Mesendoderm (in vitro differentiated cells): Measurements from ENCODE around the gene AMH.

ENCODE experiments used
- DNase-seq: peaks from one replicate; pipeline ENCODE4 v3.0.0; 2013
- H2AK5ac ChIP-seq: 2 replicates; pipeline ENCODE4 v1.6.1; 2013; ENCODE audit warnings: low read length, inconsistent platforms
- H2BK120ac ChIP-seq: 2 replicates; pipeline ENCODE4 v1.6.1; 2013; ENCODE audit warnings: low read depth, mild to moderate bottlenecking, low read length, moderate library complexity, mixed read lengths
- H2BK15ac ChIP-seq: replicated peaks from 2 replicates; pipeline ENCODE4 v1.6.1; 2013; ENCODE audit warnings: low read depth, mild to moderate bottlenecking, moderate library complexity
- H2BK5ac ChIP-seq: 2 replicates; pipeline ENCODE4 v1.6.1; 2013; ENCODE audit warnings: low read length, inconsistent platforms
- H3K18ac ChIP-seq: 2 replicates; pipeline ENCODE4 v1.6.1; 2013; ENCODE audit warnings: mild to moderate bottlenecking, low read length, mixed read lengths
- H3K23ac ChIP-seq: one replicate; pipeline ENCODE4 v1.6.1; 2013; ENCODE audit warnings: low read length
- H3K27ac ChIP-seq: 2 replicates; pipeline ENCODE4 v1.5.1; 2013; ENCODE audit warnings: low read depth, mild to moderate bottlenecking, inconsistent platforms, low read length, moderate library complexity
- H3K27me3 ChIP-seq: 2 replicates; pipeline ENCODE4 v1.6.1; 2013; ENCODE audit warnings: low read length, control low read depth, mild to moderate bottlenecking, inconsistent platforms; ENCODE audit not compliant: insufficient read depth, poor library complexity
- H3K36me3 ChIP-seq: 2 replicates; pipeline ENCODE4 v1.6.1; 2013; ENCODE audit warnings: low read length, inconsistent platforms; ENCODE audit not compliant: control insufficient read depth, insufficient read depth
- H3K4ac ChIP-seq: one replicate; pipeline ENCODE4 v1.6.1; 2013; ENCODE audit warnings: low read depth, mild to moderate bottlenecking, low read length, moderate library complexity
- H3K4me1 ChIP-seq: 2 replicates; pipeline ENCODE4 v1.6.1; 2013; ENCODE audit warnings: low read depth, low read length, inconsistent platforms; ENCODE audit not compliant: control insufficient read depth
- H3K4me2 ChIP-seq: 2 replicates; pipeline ENCODE4 v1.6.1; 2013; ENCODE audit warnings: low read length
- H3K4me3 ChIP-seq: 2 replicates; pipeline ENCODE4 v1.5.1; 2013; ENCODE audit warnings: mild to moderate bottlenecking, low read length
- H3K56ac ChIP-seq: one replicate; pipeline ENCODE4 v1.6.1; 2013; ENCODE audit warnings: low read length
- H3K79me1 ChIP-seq: 2 replicates; pipeline ENCODE4 v1.6.1; 2013; ENCODE audit warnings: low read length, inconsistent platforms
- H3K79me2 ChIP-seq: 2 replicates; pipeline ENCODE4 v1.6.1; 2013; ENCODE audit warnings: mild to moderate bottlenecking, low read length; ENCODE audit not compliant: control insufficient read depth, insufficient read depth
- H3K9ac ChIP-seq: 2 replicates; pipeline ENCODE4 v1.6.1; 2013; ENCODE audit warnings: low read length, inconsistent platforms
- H4K5ac ChIP-seq: one replicate; pipeline ENCODE4 v1.6.1; 2013; ENCODE audit warnings: low read length
- H4K8ac ChIP-seq: one replicate; pipeline ENCODE4 v1.6.1; 2013; ENCODE audit warnings: low read depth, mild to moderate bottlenecking, control low read depth, low read length, moderate library complexity
- WGBS: extraction: QIAGEN DNeasy Blood & Tissue Kit; methylation state at CpG from one replicate; pipeline ENCODE4 v1.1.7; 2013; ENCODE audit warnings: low lambda C conversion rate, missing lambda C conversion rate; ENCODE audit not compliant: insufficient coverage; ENCODE audit errors: extremely low coverage; 5-methylcytosine and 5-hydroxymethylcytosine counted together

Gene AMH

DNA sequence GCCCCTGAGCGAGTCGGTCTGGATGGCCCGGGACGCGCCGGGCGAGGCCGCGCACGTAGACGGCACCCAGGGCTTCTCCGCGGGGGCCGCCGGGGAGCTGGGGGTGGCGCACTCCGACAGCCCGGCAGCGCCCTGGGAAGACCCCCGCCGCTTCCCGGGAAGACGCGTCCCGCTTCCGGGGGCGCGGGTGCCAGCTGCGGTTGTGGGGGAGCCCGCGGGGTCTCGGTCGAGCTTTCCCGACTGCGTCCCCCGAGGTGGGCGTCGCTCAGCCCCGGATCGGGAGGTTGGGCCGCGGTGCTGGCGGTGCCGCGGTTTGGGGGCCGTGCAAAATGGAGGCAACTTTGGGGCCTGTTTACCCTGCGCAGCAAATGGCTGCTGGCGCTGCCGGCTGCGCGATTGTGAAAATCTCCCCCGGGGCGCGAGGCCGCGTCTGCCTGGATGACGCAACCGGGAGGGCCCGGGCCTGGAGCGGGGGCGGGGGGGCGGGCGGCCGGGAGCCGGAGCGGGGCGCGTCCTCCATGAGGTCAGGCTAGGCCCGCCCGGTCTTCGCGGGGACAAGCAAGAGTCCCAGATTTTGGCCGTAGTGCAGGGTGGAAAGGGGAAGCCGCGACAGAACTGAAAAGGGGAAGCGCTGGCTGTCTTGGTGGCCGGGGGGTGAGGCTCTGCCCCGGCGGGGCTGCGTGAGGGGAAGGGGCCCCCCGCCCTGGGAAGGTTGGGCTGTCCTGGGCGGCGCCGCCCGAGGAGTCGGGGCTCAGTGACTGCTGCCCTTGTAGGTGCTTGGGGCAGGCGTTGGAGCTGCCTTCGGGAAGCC, 21.5 kb downstream of the AMH start:
- peak overlapping the region; percentile 84 for H3K27ac ChIP-seq
- H3K79me1 ChIP-seq = peaks cover 7% of the 10 kb centered on the region
- DNase-seq = peak; percentile 65
- H3K56ac ChIP-seq = peak overlapping the region; percentile 100
- no peak overlapping the region for H4K5ac ChIP-seq
- H3K23ac ChIP-seq = peak overlapping the region; percentile 89
- H3K18ac ChIP-seq = peak overlapping the region; percentile 69
- peak overlapping the region; percentile 100 for H3K9ac ChIP-seq
- no peak overlapping the region for H2BK15ac ChIP-seq
- peak overlapping the region; percentile 40 for H3K4me2 ChIP-seq
- no CpG with 5 or more reads among the region's 88 CpGs for WGBS
- no peak overlapping the region for H2BK120ac ChIP-seq
- H2AK5ac ChIP-seq = no peak overlapping the region
- H4K8ac ChIP-seq = peak overlapping the region; percentile 58
- peaks cover 38% of the 10 kb centered on the region for H3K79me2 ChIP-seq
- H3K27me3 ChIP-seq = no peaks in the 10 kb centered on the region
- H3K4me1 ChIP-seq = no peaks in the 10 kb centered on the region
- peak overlapping the region; percentile 100 for H3K4me3 ChIP-seq
- peaks cover 5% of the 10 kb centered on the region for H3K36me3 ChIP-seq
- no peak overlapping the region for H2BK5ac ChIP-seq
- peak overlapping the region; percentile 77 for H3K4ac ChIP-seq

DNA sequence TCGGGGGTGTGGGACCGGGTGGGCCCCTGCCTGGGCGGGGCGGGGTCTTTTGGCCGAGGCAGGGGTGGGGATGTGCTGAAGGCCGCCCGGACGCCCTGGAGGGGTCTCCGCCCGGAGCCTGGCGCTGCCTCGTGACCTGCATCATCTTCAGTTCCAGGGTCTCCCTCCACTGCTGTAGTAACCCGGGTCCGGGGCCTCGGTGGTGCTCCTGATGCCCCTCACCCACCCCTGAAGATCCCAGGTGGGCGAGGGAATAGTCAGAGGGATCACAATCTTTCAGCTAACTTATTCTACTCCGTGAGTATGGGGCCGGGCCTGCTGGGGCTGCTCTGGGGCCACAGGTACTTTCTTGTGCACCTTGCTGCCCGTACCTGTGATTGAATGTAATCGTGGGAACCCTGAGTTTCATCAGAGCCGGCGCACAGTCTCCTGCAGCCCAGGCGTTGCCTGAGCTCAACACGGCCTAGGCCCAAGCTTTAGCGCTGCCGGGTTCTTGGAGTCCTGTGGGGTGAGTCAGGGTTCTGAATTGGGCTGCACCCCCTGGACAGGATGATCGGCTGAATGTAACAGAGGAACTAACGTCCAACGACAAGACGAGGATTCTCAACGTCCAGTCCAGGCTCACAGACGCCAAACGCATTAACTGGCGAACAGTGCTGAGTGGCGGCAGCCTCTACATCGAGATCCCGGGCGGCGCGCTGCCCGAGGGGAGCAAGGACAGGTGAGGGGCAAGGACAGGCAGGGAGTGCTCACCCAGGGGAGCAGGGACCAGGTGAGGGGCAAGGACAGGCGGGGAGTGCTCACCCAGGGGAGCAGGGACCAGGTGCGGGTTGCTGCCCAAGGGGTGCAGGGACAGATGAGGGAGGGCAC, 22.3 kb downstream of the AMH start:
- no peak overlapping the region for H4K5ac ChIP-seq
- no peak overlapping the region for H3K23ac ChIP-seq
- WGBS = no CpG with 5 or more reads among the region's 43 CpGs
- H2AK5ac ChIP-seq = no peak overlapping the region
- no peak overlapping the region for H2BK5ac ChIP-seq
- peak overlapping the region; percentile 50 for H3K4me2 ChIP-seq
- H3K79me1 ChIP-seq = peaks cover 7% of the 10 kb centered on the region
- H3K4me3 ChIP-seq = peak overlapping the region; percentile 100
- peak overlapping the region; percentile 69 for H3K18ac ChIP-seq
- no peaks in the 10 kb centered on the region for H3K4me1 ChIP-seq
- no peak overlapping the region for H2BK120ac ChIP-seq
- no peak overlapping the region for H4K8ac ChIP-seq
- no peak overlapping the region for H2BK15ac ChIP-seq
- H3K9ac ChIP-seq = peak overlapping the region; percentile 100
- no peak for DNase-seq
- H3K27me3 ChIP-seq = no peaks in the 10 kb centered on the region
- peak overlapping the region; percentile 84 for H3K27ac ChIP-seq
- no peak overlapping the region for H3K4ac ChIP-seq
- peaks cover 38% of the 10 kb centered on the region for H3K79me2 ChIP-seq
- H3K56ac ChIP-seq = peak overlapping the region; percentile 100
- H3K36me3 ChIP-seq = peaks cover 5% of the 10 kb centered on the region

DNA sequence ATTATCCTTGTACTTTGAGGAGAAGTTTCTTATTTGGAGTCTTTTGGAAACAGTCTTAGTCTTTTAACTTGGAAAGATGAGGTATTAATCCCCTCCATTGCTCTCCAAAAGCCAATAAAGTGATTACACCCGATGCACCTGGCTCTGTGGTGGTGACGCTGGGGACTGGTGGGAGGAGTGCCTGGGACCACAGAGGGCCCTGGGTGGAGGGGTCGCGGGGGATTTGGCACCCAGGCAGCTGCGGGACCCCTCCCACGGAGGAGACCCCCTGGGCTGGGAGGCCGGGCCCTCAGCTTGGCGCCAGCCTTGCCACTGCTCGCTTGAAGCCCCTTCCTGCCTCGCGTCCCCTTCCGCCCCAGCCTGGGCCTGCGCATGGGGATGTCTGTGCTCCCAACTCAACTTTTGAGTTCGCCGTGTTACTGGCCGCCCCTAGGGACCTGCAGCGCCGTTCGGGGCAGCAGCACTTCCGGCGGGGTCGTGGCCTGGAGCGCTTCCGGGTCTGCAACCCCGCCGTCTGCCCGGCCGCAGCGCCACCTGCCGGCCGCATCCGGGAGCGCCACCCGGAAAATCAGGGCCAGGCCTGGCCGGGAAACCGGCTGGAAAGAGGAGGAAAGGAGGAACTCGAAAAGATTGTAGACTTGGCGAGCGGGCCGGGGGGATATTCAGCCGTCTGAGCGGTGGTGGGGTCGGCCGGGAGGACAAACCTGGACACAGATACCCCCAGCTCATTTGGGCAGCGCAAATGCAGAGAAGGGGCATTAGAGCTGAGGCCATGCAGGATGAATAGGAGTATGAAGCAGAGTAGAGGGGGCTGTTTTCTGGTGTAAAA, 24.4 kb downstream of the AMH start:
- H3K4ac ChIP-seq = no peak overlapping the region
- H2BK120ac ChIP-seq = no peak overlapping the region
- H3K4me2 ChIP-seq = peak overlapping the region; percentile 34
- H3K9ac ChIP-seq = peak overlapping the region; percentile 53
- no peak overlapping the region for H4K5ac ChIP-seq
- no peak overlapping the region for H2BK15ac ChIP-seq
- H3K56ac ChIP-seq = peak overlapping the region; percentile 76
- peak overlapping the region; percentile 52 for H3K27ac ChIP-seq
- no peak overlapping the region for H3K18ac ChIP-seq
- no peak overlapping the region for H2AK5ac ChIP-seq
- peaks cover 5% of the 10 kb centered on the region for H3K36me3 ChIP-seq
- no peaks in the 10 kb centered on the region for H3K27me3 ChIP-seq
- H3K4me3 ChIP-seq = no peak overlapping the region
- H3K23ac ChIP-seq = peak overlapping the region; percentile 15
- no peak overlapping the region for H2BK5ac ChIP-seq
- peaks cover 38% of the 10 kb centered on the region for H3K79me2 ChIP-seq
- no peak overlapping the region for H4K8ac ChIP-seq
- no peaks in the 10 kb centered on the region for H3K4me1 ChIP-seq
- WGBS = no CpG with 5 or more reads among the region's 45 CpGs
- H3K79me1 ChIP-seq = peaks cover 7% of the 10 kb centered on the region
- peak; percentile 96 for DNase-seq

DNA sequence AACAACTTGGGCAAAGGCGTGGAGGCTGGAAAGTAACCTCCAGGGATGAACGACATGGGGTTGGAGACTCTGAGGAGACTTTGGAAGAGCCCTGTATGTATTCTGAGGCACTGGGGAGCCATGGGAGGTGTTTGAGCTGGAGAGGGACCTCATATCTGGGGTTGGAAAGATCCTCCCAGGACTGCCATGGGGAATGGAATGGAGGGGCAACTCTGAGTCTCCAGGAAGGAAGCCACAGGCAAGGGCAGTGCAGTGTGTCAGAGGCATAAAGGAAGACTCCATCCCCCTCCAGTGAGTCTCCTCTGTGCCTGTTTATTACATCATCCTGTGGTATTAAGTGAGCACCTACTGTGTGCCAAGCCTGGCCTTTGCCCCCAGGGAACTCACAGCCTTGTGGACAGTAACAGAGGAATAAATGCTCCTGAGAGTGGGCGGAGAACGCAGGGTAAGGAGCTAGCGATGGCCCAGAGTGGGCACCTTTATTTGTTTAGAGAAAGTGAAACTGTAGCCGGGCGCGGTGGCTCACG, 25.1 kb downstream of the AMH start:
- H4K5ac ChIP-seq = no peak overlapping the region
- no peak overlapping the region for H3K18ac ChIP-seq
- no peak overlapping the region for H2BK120ac ChIP-seq
- H2BK5ac ChIP-seq = no peak overlapping the region
- H3K79me2 ChIP-seq = peaks cover 38% of the 10 kb centered on the region
- no peak overlapping the region for H2BK15ac ChIP-seq
- no peak overlapping the region for H3K4ac ChIP-seq
- H3K79me1 ChIP-seq = peaks cover 7% of the 10 kb centered on the region
- no peak for DNase-seq
- no CpG with 5 or more reads among the region's 9 CpGs for WGBS
- peaks cover 5% of the 10 kb centered on the region for H3K36me3 ChIP-seq
- H3K9ac ChIP-seq = peak overlapping the region; percentile 51
- no peaks in the 10 kb centered on the region for H3K4me1 ChIP-seq
- peak overlapping the region; percentile 65 for H3K56ac ChIP-seq
- H3K4me2 ChIP-seq = no peak overlapping the region
- H3K23ac ChIP-seq = peak overlapping the region; percentile 15
- no peak overlapping the region for H3K4me3 ChIP-seq
- H3K27me3 ChIP-seq = no peaks in the 10 kb centered on the region
- no peak overlapping the region for H4K8ac ChIP-seq
- no peak overlapping the region for H3K27ac ChIP-seq
- no peak overlapping the region for H2AK5ac ChIP-seq

DNA sequence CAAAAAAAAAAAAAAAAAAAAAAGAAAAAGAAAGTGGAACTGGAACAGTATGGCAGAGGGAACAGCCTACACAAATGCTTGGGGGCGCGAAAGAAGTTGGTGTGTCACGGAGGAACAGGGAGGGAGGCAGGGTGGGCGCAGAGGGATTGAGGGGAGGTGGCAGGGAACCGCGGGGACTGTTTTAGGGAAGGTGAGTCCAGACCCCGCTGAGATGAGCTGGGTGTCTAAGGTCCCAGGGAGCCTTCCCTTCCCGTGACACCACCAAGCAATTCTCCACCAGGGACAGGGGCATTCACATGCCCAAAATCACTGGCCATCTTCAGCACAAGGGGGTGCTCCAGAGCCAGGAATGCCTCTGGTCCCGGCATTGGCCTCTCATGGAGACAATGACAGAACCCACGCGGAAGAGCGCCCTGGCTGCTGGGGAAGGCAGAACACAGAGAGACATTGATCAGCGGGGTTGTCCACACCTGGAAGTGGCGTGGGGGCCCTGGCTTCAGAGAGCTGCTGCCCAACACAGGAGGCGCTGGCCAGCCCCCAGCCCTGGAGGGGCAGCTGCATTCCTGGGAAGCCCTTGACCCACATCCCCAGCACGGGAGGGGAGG, 25.9 kb downstream of the AMH start:
- WGBS = no CpG with 5 or more reads among the region's 16 CpGs

More for the DNA sequence above, 25.9 kb downstream of the AMH start:
- Histone ChIP-seq H3K9ac (no peak overlapping the region), H2BK15ac (no peak overlapping the region), H3K27ac (no peak overlapping the region), H3K79me1 (peaks cover 7% of the 10 kb centered on the region), H3K36me3 (peaks cover 5% of the 10 kb centered on the region), H3K79me2 (peaks cover 31% of the 10 kb centered on the region), H3K4me2 (no peak overlapping the region), H3K4me3 (no peak overlapping the region), H3K56ac (peak overlapping the region; percentile 49), H2BK5ac (no peak overlapping the region), H3K4ac (no peak overlapping the region), H4K8ac (no peak overlapping the region), H3K27me3 (no peaks in the 10 kb centered on the region), H4K5ac (no peak overlapping the region), H2BK120ac (no peak overlapping the region), H3K4me1 (no peaks in the 10 kb centered on the region), H3K23ac (no peak overlapping the region), H3K18ac (no peak overlapping the region), H2AK5ac (no peak overlapping the region)
- DNase-seq = peak; percentile 89
